GM19043 (cell line): Measurements from ENCODE around the gene CARD14.

ENCODE experiments used
- ATAC-seq: cut with Tn5 transposase; IDR thresholded peaks from one replicate; pipeline ENCODE4 v1.9.1; 2021; ENCODE audit warnings: low read depth; ENCODE audit not compliant: unreplicated experiment

CARD14 gene

GRCh38 chr17:80208050-80208449 is 38.2 kb downstream of the CARD14 start:
- ATAC-seq, result no peak

GRCh38 chr17:80209765-80210164 is 39.9 kb downstream of the CARD14 start:
- ATAC-seq, result no peak

- no peak for ATAC-seq
Observed at GRCh38 chr17:80210348-80211108, 40.7 kb downstream of the CARD14 start.

GRCh38 chr17:80212109-80212508 is 42.3 kb downstream of the CARD14 start:
- ATAC-seq, result no peak

GRCh38 chr17:80212511-80212910 is 42.7 kb downstream of the CARD14 start:
- no peak for ATAC-seq

- ATAC-seq, result no peak
Observed at GRCh38 chr17:80212962-80213642, 43.3 kb downstream of the CARD14 start.

GRCh38 chr17:80213643-80213975 is 43.8 kb downstream of the CARD14 start:
- no peak for ATAC-seq

- no peak for ATAC-seq
Observed at GRCh38 chr17:80214012-80214877, 44.4 kb downstream of the CARD14 start.

- no peak for ATAC-seq
Observed at GRCh38 chr17:80214878-80215210, 45.0 kb downstream of the CARD14 start.

GRCh38 chr17:80216473-80217456 is 46.9 kb downstream of the CARD14 start:
- no peak for ATAC-seq

GRCh38 chr17:80217703-80218362 is 48.0 kb downstream of the CARD14 start:
- ATAC-seq, result no peak

GRCh38 chr17:80218391-80218790 is 48.6 kb downstream of the CARD14 start:
- ATAC-seq, result no peak

GRCh38 chr17:80219013-80219762 is 49.4 kb downstream of the CARD14 start:
- ATAC-seq, result peak; percentile 62

- no peak for ATAC-seq
Observed at GRCh38 chr17:80219763-80220053, 49.9 kb downstream of the CARD14 start.

GRCh38 chr17:80220054-80220735 is 50.4 kb downstream of the CARD14 start, which contains the start of the genes SGSH and SLC26A11:
SGSH (minus strand) TSS chr17:80220333; CDS start chr17:80220313, 20 bp downstream.
SLC26A11 (plus strand) TSS chr17:80220427; CDS start chr17:80221561, 1,134 bp downstream.
- no peak for ATAC-seq

- ATAC-seq, result no peak
Observed at GRCh38 chr17:80220736-80221215, 50.9 kb downstream of the CARD14 start.

- no peak for ATAC-seq
Observed at GRCh38 chr17:80221351-80222105, 51.7 kb downstream of the CARD14 start.
